PC-3 (cell line): ENCODE data around the gene DRGX.

ENCODE experiments used
- CTCF ChIP-seq: fragments of 300-600 bp; sonication (generic); conservative IDR thresholded peaks from 2 replicates; pipeline ENCODE4 v1.5.1; 2017; ENCODE audit warnings: antibody characterized with exemption, low read depth, mild to moderate bottlenecking, low read length
- EZH2 ChIP-seq: fragments of 300-600 bp; sonication (generic); IDR thresholded peaks from one replicate; pipeline ENCODE4 v1.6.1; 2017; ENCODE audit warnings: antibody characterized with exemption, mild to moderate bottlenecking, low read length; ENCODE audit not compliant: unreplicated experiment
- EZH2phosphoT487 ChIP-seq: fragments of 300-600 bp; sonication (generic); IDR thresholded peaks from 2 replicates; pipeline ENCODE4 v1.6.1; 2018; ENCODE audit warnings: mild to moderate bottlenecking, antibody characterized with exemption, low read length, borderline replicate concordance

GRCh38 chr10:49320191-49320590 lies 75.7 kb downstream of the DRGX start:
- no peak for TF ChIP-seq CTCF
- TF ChIP-seq EZH2, result no peak
- no peak for TF ChIP-seq EZH2phosphoT487
